DOHH2 (cell line): Measurements from ENCODE around the gene S100A8.
"Not testable (repeated sequence)": the region's sequence is repeated elsewhere in the genome, so short reads cannot be mapped to it uniquely, and the experiment has no call there.

Experiments used
- H3F3A ChIP-seq: fragments of 200-600 bp; sonication (generic), shearing (Covaris generic); 2 replicates; pipeline ENCODE4 v1.6.0; 2016; ENCODE audit warnings: antibody characterized with exemption, mild to moderate bottlenecking; ENCODE audit not compliant: control insufficient read depth, insufficient read depth
- H3K27ac ChIP-seq: fragments of 200-600 bp; sonication (generic); 2 replicates; pipeline ENCODE4 v1.5.1; 2014; ENCODE audit warnings: low read depth, mild to moderate bottlenecking, low read length, moderate library complexity
- H3K27me3 ChIP-seq: fragments of 200-600 bp; sonication (generic); 2 replicates; pipeline ENCODE4 v1.6.1; 2014; ENCODE audit warnings: mild to moderate bottlenecking, low read length, mixed read lengths; ENCODE audit not compliant: control insufficient read depth
- H3K36me3 ChIP-seq: fragments of 200-600 bp; sonication (generic); 2 replicates; pipeline ENCODE4 v1.6.1; 2014; ENCODE audit warnings: mild to moderate bottlenecking, low read length, moderate library complexity, mixed read lengths; ENCODE audit not compliant: control insufficient read depth
- H3K4me1 ChIP-seq: fragments of 200-600 bp; sonication (generic); 2 replicates; pipeline ENCODE4 v1.6.1; 2014; ENCODE audit warnings: mild to moderate bottlenecking, low read length, mixed read lengths; ENCODE audit not compliant: control insufficient read depth
- H3K4me2 ChIP-seq: fragments of 200-600 bp; sonication (generic); 2 replicates; pipeline ENCODE4 v1.6.0; 2014; ENCODE audit warnings: mild to moderate bottlenecking, low read length, moderate library complexity
- H3K4me3 ChIP-seq: fragments of 200-600 bp; sonication (generic); 2 replicates; pipeline ENCODE4 v1.5.1; 2014; ENCODE audit warnings: mild to moderate bottlenecking, low read length, mixed read lengths
- H3K79me2 ChIP-seq: fragments of 200-600 bp; sonication (generic); 2 replicates; pipeline ENCODE4 v1.6.1; 2014; ENCODE audit warnings: mild to moderate bottlenecking, low read length, mixed read lengths; ENCODE audit not compliant: control insufficient read depth
- H3K9me2 ChIP-seq: fragments of 200-600 bp; sonication (generic); replicated peaks from 2 replicates; pipeline ENCODE4 v1.6.1; 2014; ENCODE audit warnings: mild to moderate bottlenecking, low read length, mixed read lengths; ENCODE audit not compliant: control insufficient read depth
- H3K9me3 ChIP-seq: fragments of 200-600 bp; sonication (generic); 2 replicates; pipeline ENCODE4 v1.6.1; 2014; ENCODE audit warnings: antibody characterized with exemption, low read length, mixed read lengths; ENCODE audit not compliant: control insufficient read depth, insufficient read depth
- H4K20me1 ChIP-seq: fragments of 200-600 bp; sonication (generic); 2 replicates; pipeline ENCODE4 v1.6.0; 2014; ENCODE audit warnings: low read depth, mild to moderate bottlenecking, antibody characterized with exemption, low read length, moderate library complexity; ENCODE audit not compliant: control insufficient read depth, insufficient read depth
- CTCF ChIP-seq: fragments of 200-600 bp; sonication (generic); IDR thresholded peaks from one replicate; pipeline ENCODE4 v1.5.1; 2014; ENCODE audit warnings: antibody characterized with exemption, mild to moderate bottlenecking, low read depth, low read length; ENCODE audit not compliant: poor library complexity, severe bottlenecking
- EZH2phosphoT487 ChIP-seq: fragments of 200-600 bp; sonication (generic); IDR thresholded peaks from 2 replicates; pipeline ENCODE4 v1.6.1; 2017; ENCODE audit warnings: borderline replicate concordance, mild to moderate bottlenecking, antibody characterized with exemption, low read length, moderate library complexity, mixed read lengths

S100A8 gene

GRCh38 chr1:153349363-153350320 lies 41.2 kb downstream of the S100A8 start:
- no peak overlapping the region for H3K27ac ChIP-seq
- no peaks in the 10 kb centered on the region for H3F3A ChIP-seq
- no peaks in the 10 kb centered on the region for H3K9me3 ChIP-seq
- no peak overlapping the region for H3K4me3 ChIP-seq
- H3K27me3 ChIP-seq, result peaks cover 18% of the 10 kb centered on the region
- no peaks in the 10 kb centered on the region for H3K36me3 ChIP-seq
- no peaks in the 10 kb centered on the region for H3K9me2 ChIP-seq
- H4K20me1 ChIP-seq, result no peaks in the 10 kb centered on the region
- H3K4me2 ChIP-seq, result no peak overlapping the region
- no peaks in the 10 kb centered on the region for H3K79me2 ChIP-seq
- no peaks in the 10 kb centered on the region for H3K4me1 ChIP-seq
- no peak for TF ChIP-seq EZH2phosphoT487
- no peak for TF ChIP-seq CTCF

GRCh38 chr1:153348511-153349362 lies 42.1 kb downstream of the S100A8 start, which contains the start of gene PGLYRP4:
Gene PGLYRP4, minus strand, starts transcription at chr1:153348841. Its CDS starts 909 bp downstream, at chr1:153347932.
- Histone ChIP-seq H4K20me1 (no peaks in the 10 kb centered on the region), H3K4me3 (no peak within 1 kb of the TSS), H3K4me2 (no peak within 1 kb of the TSS), H3F3A (no peaks in the 10 kb centered on the region), H3K27ac (no peak within 1 kb of the TSS), H3K4me1 (no peaks in the 10 kb centered on the region), H3K27me3 (peaks cover 23% of the 10 kb centered on the region), H3K9me2 (no peaks in the 10 kb centered on the region), H3K9me3 (no peaks in the 10 kb centered on the region), H3K36me3 (no peaks in the 10 kb centered on the region), H3K79me2 (no peaks in the 10 kb centered on the region)
- TF ChIP-seq CTCF, result no peak
- no peak for TF ChIP-seq EZH2phosphoT487

DNA sequence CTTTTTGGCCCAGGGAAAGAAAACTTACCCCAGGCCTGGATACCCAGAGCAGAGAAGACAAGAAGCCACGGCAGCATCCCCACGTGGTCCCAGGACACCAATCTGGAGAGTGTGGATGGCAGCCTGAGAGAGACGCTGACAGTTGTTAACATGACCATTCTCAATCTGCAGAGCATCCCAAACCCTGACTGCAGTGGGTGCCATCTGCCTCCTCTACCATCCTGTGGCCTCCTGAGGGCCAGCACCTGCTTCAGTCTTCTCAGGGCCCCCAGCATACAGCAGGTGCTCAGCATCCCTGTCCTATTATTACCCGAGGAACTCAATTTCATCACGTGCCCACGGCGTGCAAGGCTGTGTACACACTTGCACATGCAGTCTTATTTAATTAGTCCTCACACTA lies 43.0 kb downstream of the S100A8 start:
- TF ChIP-seq CTCF (no peak), EZH2phosphoT487 (no peak)
- no peak overlapping the region for H3K4me3 ChIP-seq
- no peaks in the 10 kb centered on the region for H3K79me2 ChIP-seq
- H3K9me2 ChIP-seq, result no peaks in the 10 kb centered on the region
- H3F3A ChIP-seq, result no peaks in the 10 kb centered on the region
- no peaks in the 10 kb centered on the region for H3K36me3 ChIP-seq
- no peak overlapping the region for H3K27ac ChIP-seq
- H3K27me3 ChIP-seq, result peaks cover 23% of the 10 kb centered on the region
- H3K4me1 ChIP-seq, result no peaks in the 10 kb centered on the region
- no peaks in the 10 kb centered on the region for H3K9me3 ChIP-seq
- H3K4me2 ChIP-seq, result no peak overlapping the region
- H4K20me1 ChIP-seq, result no peaks in the 10 kb centered on the region

GRCh38 chr1:153347049-153347448 lies 43.8 kb downstream of the S100A8 start:
- not testable (repeated sequence) for H3K9me3 ChIP-seq, H4K20me1 ChIP-seq, H3K9me2 ChIP-seq, H3K79me2 ChIP-seq, H3F3A ChIP-seq, H3K4me2 ChIP-seq, H3K4me1 ChIP-seq, H3K27ac ChIP-seq, H3K36me3 ChIP-seq, H3K4me3 ChIP-seq
- peaks cover 26% of the 10 kb centered on the region for H3K27me3 ChIP-seq
